Body of pancreas (tissue), 4 donors: Measurements from ENCODE around the gene MTMR12. TPM values are rescaled to one million over a fixed set of nuclear protein-coding genes. Genes with fewer than 3 reads are reported as not detected.
"Not testable (repeated sequence)": the region's sequence is repeated elsewhere in the genome, so short reads cannot be mapped to it uniquely, and the experiment has no call there.

Experiments
- ATAC-seq: fragments of 150-250 bp; one replicate; pipeline ENCODE4 v1.9.1; 2016
- DNase-seq, 4 donors: peaks; one replicate each; pipeline ENCODE4 v3.0.0-alpha.2; 2019
- H3K27ac ChIP-seq, 4 donors: fragments of 200-600 bp; sonication (generic); 1 replicate in 3 of 4; 2 replicates in 1 of 4; pipeline versions ENCODE4 v1.5.1 to v1.6.1; 2016 to 2019; ENCODE audit warnings: mild to moderate bottlenecking in 1 of 4, mixed read lengths in 1 of 4, moderate library complexity in 1 of 4
- H3K27me3 ChIP-seq, 2 donors: fragments of 200-600 bp; sonication (generic); one replicate each; pipeline ENCODE4 v1.6.0; 2016; ENCODE audit warnings: mild to moderate bottlenecking in 1 of 2
- H3K36me3 ChIP-seq, 2 donors: fragments of 200-600 bp; sonication (generic); replicated peaks in 1 of 2; 2 replicates each; pipeline ENCODE4 v1.5.1; 2016; ENCODE audit warnings: low read depth in 2 of 2; ENCODE audit not compliant: insufficient read depth in 1 of 2
- H3K4me1 ChIP-seq: fragments of 200-600 bp; sonication (generic); one replicate; pipeline ENCODE4 v1.6.0; 2016
- H3K4me3 ChIP-seq, 2 donors: fragments of 200-600 bp; sonication (generic); 1 replicate in 1 of 2; 2 replicates in 1 of 2; pipeline ENCODE4 v1.5.1; 2016 to 2019
- H3K9me3 ChIP-seq, 3 donors: fragments of 200-600 bp; sonication (generic); 1 replicate in 2 of 3; 2 replicates in 1 of 3; pipeline ENCODE4 v1.5.1; 2016
- POLR2A ChIP-seq, 3 donors: fragments of 450-650 bp; IDR thresholded peaks; one replicate each; pipeline ENCODE4 v1.6.1; 2016; ENCODE audit warnings: antibody characterized with exemption in 3 of 3, mild to moderate bottlenecking in 2 of 3
- WGBS, 2 donors: methylation state at CpG; one replicate each; pipeline ENCODE4 v1.1.5; 2017; 5-methylcytosine and 5-hydroxymethylcytosine counted together
- intact Hi-C: fragments of 100-400 bp; cut with DNase I; formaldehyde crosslinking; loops from one replicate; pipeline ENCODE4 v1.15.1; 2023
- total RNA-seq, 2 donors: library from RNA; depleted of rRNA; stranded (reverse); fragments of >200 nt; gene quantifications; one replicate each; pipeline ENCODE4 v1.1.0, GENCODE V29; 2016
- TF ChIP-seq, protein P1 (sequence below), 7 experiments: fragments of 450-650 bp in 4 of 7; fragments of 200-600 bp in 3 of 7; sonication (generic) in 3 of 7; IDR thresholded peaks; one replicate each; pipeline ENCODE4 v1.5.1; 2016 to 2019; ENCODE audit warnings: antibody characterized with exemption in 7 of 7

The MTMR12 gene
- total RNA-seq, 2 donors from 2014 or later = 31.1 to 65.6 TPM

DNA sequence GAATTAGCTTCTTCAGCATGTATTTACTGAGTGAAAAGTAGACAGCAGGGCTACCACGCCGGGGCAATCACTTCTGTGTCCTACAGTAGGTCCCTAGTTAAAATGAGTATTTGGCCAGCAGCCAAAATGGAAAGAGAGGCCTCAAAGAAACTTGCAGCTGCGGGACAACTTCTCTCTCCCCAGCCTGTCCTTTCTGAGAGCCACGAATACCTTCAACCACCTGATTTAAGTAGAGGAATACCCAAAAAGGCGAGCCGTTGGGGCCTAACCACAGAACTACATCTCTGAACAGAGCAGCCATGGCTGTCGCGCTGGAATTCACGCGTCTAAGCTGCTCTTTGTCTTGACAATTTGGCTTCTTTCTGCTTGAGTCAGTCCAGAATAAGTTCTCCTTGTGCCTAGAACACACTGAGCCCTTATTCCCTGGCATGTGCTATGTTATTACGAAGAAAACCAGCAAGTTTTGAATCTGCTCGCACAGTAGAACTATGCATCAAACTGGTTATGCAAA lies 94.8 kb downstream of the MTMR12 start:
- Histone ChIP-seq H3K36me3 (no peaks in the 10 kb centered on the region), H3K9me3 (no peaks in the 10 kb centered on the region), H3K27me3 (no peaks in the 10 kb centered on the region), H3K4me1 (peaks cover 5% of the 10 kb centered on the region), H3K4me3 (no peak overlapping the region), H3K27ac (peak overlapping the region in 1 of 4 donors; percentile 11)
- 56 to 57% methylated on average over 12 of the region's 12 CpGs for WGBS, 2 donors
- TF ChIP-seq, protein P1, sequence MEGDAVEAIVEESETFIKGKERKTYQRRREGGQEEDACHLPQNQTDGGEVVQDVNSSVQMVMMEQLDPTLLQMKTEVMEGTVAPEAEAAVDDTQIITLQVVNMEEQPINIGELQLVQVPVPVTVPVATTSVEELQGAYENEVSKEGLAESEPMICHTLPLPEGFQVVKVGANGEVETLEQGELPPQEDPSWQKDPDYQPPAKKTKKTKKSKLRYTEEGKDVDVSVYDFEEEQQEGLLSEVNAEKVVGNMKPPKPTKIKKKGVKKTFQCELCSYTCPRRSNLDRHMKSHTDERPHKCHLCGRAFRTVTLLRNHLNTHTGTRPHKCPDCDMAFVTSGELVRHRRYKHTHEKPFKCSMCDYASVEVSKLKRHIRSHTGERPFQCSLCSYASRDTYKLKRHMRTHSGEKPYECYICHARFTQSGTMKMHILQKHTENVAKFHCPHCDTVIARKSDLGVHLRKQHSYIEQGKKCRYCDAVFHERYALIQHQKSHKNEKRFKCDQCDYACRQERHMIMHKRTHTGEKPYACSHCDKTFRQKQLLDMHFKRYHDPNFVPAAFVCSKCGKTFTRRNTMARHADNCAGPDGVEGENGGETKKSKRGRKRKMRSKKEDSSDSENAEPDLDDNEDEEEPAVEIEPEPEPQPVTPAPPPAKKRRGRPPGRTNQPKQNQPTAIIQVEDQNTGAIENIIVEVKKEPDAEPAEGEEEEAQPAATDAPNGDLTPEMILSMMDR (IDR thresholded peaks at IDR 0.05) = no peak
- TF ChIP-seq POLR2A (IDR thresholded peaks at IDR 0.05) = no peak
- ATAC-seq (peak; percentile 18), DNase-seq (peak in 2 of 4 donors; percentile 24 to 31)
- intact Hi-C loops = no loop called here

DNA sequence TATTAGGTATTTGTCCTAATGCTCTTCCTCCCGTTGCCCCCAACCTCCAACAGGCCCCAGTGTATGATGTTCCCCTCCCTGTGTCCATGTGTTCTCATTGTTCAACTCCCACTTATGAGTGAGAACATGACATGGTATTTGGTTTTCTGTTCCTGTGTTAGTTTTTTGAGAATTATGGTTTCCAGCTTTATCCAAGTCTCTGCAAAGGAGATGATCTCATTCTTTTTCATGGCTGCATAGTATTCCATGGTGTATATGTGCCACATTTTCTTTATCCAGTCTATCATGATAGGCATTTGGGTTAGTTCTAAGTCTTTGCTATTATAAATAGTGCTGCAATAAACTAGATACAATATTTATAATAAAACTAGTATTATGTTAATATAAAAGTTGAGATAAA lies 98.4 kb downstream of the MTMR12 start:
- H3K4me3 ChIP-seq, H3K27me3 ChIP-seq, DNase-seq, ATAC-seq, H3K9me3 ChIP-seq, H3K27ac ChIP-seq, intact Hi-C loops, H3K36me3 ChIP-seq: not testable (repeated sequence)
- whole genome bisulfite sequencing, 2 donors = 78 to 84% methylated on average over 1 of the region's 1 CpG
- H3K4me1 ChIP-seq = peaks cover 13% of the 10 kb centered on the region

DNA sequence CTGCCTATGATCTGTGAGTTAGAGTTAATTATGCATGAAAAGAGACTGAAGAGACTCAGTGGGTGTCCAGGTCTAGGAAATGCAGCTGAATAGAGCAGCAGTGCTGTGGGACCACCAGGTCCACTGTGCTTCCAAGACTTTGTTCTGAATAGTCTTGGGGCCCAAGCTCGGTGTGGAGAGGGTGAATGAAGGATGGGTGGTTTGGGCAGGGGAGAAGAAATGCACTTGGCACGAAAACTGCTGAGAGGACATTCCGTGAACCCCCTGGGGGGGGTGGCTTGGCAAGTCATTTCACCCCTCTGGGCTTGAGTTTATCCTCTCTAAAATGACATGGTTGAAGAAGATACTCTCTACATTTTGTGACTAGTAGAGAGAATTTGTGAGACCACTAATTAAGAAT lies 102.6 kb downstream of the MTMR12 start:
- no peak for TF ChIP-seq POLR2A (IDR thresholded peaks at IDR 0.05)
- TF ChIP-seq, protein P1 (IDR thresholded peaks at IDR 0.05) = no peak
- H3K9me3 ChIP-seq = no peaks in the 10 kb centered on the region
- DNase-seq (no peak), ATAC-seq (no peak)
- intact Hi-C loops = no loop called here
- H3K27ac ChIP-seq = peak overlapping the region in 1 of 4 donors; percentile 83
- H3K4me1 ChIP-seq = peaks cover 8% of the 10 kb centered on the region
- WGBS, 2 donors = 87 to 92% methylated on average over 3 of the region's 3 CpGs
- H3K36me3 ChIP-seq = no peaks in the 10 kb centered on the region
- H3K4me3 ChIP-seq = no peak overlapping the region
- H3K27me3 ChIP-seq = no peaks in the 10 kb centered on the region

DNA sequence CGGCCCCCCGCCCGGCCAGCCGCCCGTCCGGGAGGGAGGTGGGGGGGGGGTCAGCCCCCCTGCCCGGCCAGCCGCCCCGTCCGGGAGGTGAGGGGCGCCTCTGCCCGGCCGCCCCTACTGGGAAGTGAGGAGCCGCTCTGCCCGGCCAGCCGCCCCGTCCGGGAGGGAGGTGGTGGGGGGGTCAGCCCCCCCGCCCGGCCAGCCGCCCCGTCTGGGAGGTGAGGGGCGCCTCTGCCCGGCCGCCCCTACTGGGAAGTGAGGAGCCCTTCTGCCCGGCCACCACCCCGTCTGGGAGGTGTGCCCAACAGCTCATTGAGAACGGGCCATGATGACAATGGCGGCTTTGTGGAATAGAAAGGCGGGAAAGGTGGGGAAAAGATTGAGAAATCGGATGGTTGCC lies 103.9 kb downstream of the MTMR12 start:
- H3K27ac ChIP-seq, intact Hi-C loops: not testable (repeated sequence)

DNA sequence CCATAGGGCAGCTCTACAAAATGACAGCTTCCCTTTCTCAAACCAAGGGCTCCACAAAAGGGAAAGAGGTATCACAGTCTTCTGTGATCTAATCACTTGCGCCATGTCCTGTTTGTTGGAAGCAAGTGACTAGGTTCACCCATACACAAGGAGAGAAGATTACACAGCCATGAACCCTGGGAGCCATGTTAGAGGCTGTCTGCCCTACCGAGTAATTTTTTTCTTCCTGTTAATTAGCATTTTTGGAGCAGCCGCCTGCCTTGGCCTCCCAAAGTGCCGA lies 105.4 kb downstream of the MTMR12 start:
- Histone ChIP-seq H3K27me3 (no peaks in the 10 kb centered on the region), H3K4me3 (no peak overlapping the region), H3K9me3 (no peaks in the 10 kb centered on the region), H3K27ac (no peak overlapping the region), H3K36me3 (no peaks in the 10 kb centered on the region), H3K4me1 (peaks cover 8% of the 10 kb centered on the region)
- no peak for DNase-seq
- no peak for TF ChIP-seq POLR2A (IDR thresholded peaks at IDR 0.05)
- TF ChIP-seq, protein P1 (IDR thresholded peaks at IDR 0.05) = no peak
- WGBS, 2 donors = 93 to 100% methylated on average over 4 of the region's 4 CpGs
- intact Hi-C loops = no loop called here
- ATAC-seq = no peak

More for the DNA sequence above, 103.9 kb downstream of the MTMR12 start:
- not testable (repeated sequence) for DNase-seq, ATAC-seq, H3K27me3 ChIP-seq, H3K9me3 ChIP-seq, H3K4me1 ChIP-seq, H3K4me3 ChIP-seq, H3K36me3 ChIP-seq
- no CpG with 5 or more reads among the region's 31 CpGs for WGBS, 2 donors

DNA sequence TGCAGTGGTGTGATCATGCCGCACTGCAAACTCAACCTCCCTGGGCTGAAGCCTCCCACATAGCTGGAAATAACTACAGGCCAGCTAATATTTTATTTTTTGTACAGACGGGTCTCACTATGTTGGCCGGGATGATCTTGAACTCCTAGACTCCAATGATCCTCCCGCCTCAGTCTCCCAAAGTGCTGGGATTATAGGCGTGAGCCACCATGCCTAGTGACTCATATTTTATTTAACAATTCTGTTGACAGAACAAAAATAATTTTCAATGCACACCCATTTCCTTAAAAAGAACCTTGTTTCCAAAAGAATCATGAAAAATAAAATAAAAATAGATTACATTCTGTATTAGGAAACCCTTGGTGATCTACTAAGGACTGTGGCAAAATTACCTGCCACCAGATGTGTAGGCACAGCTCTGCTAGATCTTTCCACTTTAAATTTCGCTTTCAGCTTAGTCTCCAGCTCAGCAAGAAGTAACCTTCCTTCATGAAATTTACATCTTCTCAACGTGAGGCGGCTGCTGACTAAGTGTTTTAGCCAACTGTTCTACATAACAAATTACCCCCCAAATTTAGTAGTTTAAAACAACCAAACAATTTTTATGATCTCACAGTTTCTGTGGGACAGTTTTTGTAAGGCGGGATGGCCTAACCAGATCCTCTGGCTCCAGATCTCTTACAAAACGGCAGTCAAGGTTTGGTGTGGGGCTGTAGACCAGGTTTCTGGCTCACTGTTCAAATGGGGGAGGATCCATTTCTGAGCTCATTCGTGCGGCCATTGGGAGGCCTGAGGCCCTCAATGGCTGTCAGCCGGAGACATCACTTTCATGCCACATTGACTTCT lies 106.0 kb downstream of the MTMR12 start:
- no peak overlapping the region for H3K4me3 ChIP-seq
- no peak overlapping the region for H3K27ac ChIP-seq
- WGBS, 2 donors = 84 to 93% methylated on average over 11 to 13 of the region's 13 CpGs

More for the DNA sequence above, 106.0 kb downstream of the MTMR12 start:
- Histone ChIP-seq H3K4me1 (peaks cover 8% of the 10 kb centered on the region), H3K27me3 (no peaks in the 10 kb centered on the region), H3K9me3 (no peaks in the 10 kb centered on the region), H3K36me3 (no peaks in the 10 kb centered on the region)
- TF ChIP-seq, protein P1 (IDR thresholded peaks at IDR 0.05) = no peak
- TF ChIP-seq POLR2A (IDR thresholded peaks at IDR 0.05) = no peak
- DNase-seq = no peak
- intact Hi-C loops = no loop called here
- ATAC-seq = no peak
